Glomerular endothelial cell (primary cell): ENCODE results near the gene CELF5. TPM values are rescaled to one million over a fixed set of nuclear protein-coding genes. Genes with fewer than 3 reads are reported as not detected.

Source experiments
- DNase-seq: peaks from one replicate; pipeline ENCODE4 v3.0.0-alpha.2; 2011; ENCODE audit warnings: low read depth, low spot score; ENCODE audit errors: extremely low read depth
- total RNA-seq: library from RNA; depleted of rRNA; stranded (reverse); fragments of >200 nt; gene quantifications from 2 replicates; pipeline ENCODE4 v1.2.3, GENCODE V29; 2015

CELF5 gene
- total RNA-seq, result 0.41 TPM in 1 of 2 replicates, not detected in the other

- no peak for DNase-seq
These were observed at the start of gene CELF5 for GRCh38 chr19:3224346-3225168. CELF5 (plus strand) TSS chr19:3224661; CDS start chr19:3224740, 79 bp downstream.

GRCh38 chr19:3175781-3176714, 48.4 kb upstream of the CELF5 start:
- no peak for DNase-seq

GRCh38 chr19:3176715-3177501, 47.6 kb upstream of the CELF5 start:
- no peak for DNase-seq

- no peak for DNase-seq
These were observed 46.0 kb upstream of the CELF5 start, which contains the start of gene S1PR4 for GRCh38 chr19:3178377-3178972. S1PR4 (plus strand) TSS chr19:3178769; CDS start chr19:3178793, 24 bp downstream.

- no peak for DNase-seq
These were observed 45.3 kb upstream of the CELF5 start for GRCh38 chr19:3178973-3179738.

- DNase-seq, result no peak
These were observed 44.6 kb upstream of the CELF5 start for GRCh38 chr19:3179739-3180293.

GRCh38 chr19:3183721-3184641, 40.5 kb upstream of the CELF5 start:
- DNase-seq, result no peak

GRCh38 chr19:3184847-3185460, 39.5 kb upstream of the CELF5 start:
- DNase-seq, result no peak

- peak; percentile 93 for DNase-seq
These were observed 38.9 kb upstream of the CELF5 start, which contains the start of gene NCLN for GRCh38 chr19:3185461-3186159. NCLN (plus strand) TSS chr19:3185930; CDS start chr19:3186031, 101 bp downstream.

- DNase-seq, result no peak
These were observed 38.2 kb upstream of the CELF5 start for GRCh38 chr19:3186160-3186688.

GRCh38 chr19:3186891-3187661, 37.4 kb upstream of the CELF5 start:
- no peak for DNase-seq

- no peak for DNase-seq
These were observed 36.6 kb upstream of the CELF5 start for GRCh38 chr19:3187662-3188511.

- DNase-seq, result no peak
These were observed 35.5 kb upstream of the CELF5 start for GRCh38 chr19:3188627-3189596.
